Measurements from ENCODE around the gene PAM16. TPM values are rescaled to one million over a fixed set of nuclear protein-coding genes. Genes with fewer than 3 reads are reported as not detected.

Gene PAM16
- polyA plus RNA-seq, 4 donors, result 34.7 to 98.4 (median 69.5) TPM

GRCh38 chr16:4373909-4374742, 23.0 kb upstream of the PAM16 start:
- H3K4me1 ChIP-seq (ENCODE audit: control insufficient read depth in 3 of 3, insufficient read depth in 2 of 3, low read depth in 1 of 3, low read length in 2 of 3), result peaks cover 4 to 40% (median 5%) of the 10 kb centered on the region in 3 donors

GRCh38 chr16:4373356-4373908, 22.3 kb upstream of the PAM16 start:
- Histone ChIP-seq H3K36me3 (ENCODE audit: control insufficient read depth in 3 of 3, insufficient read depth in 2 of 3, low read depth in 1 of 3, low read length in 3 of 3) (peaks cover 0 to 46% (median 3%) of the 10 kb centered on the region in 3 donors), H3K27me3 (ENCODE audit: control insufficient read depth in 3 of 3, insufficient read depth in 3 of 3, low read length in 3 of 3) (no peaks in the 10 kb centered on the region), H3K9me3 (ENCODE audit: control insufficient read depth in 2 of 2, insufficient read depth in 1 of 2, low read depth in 1 of 2, low read length in 1 of 2) (no peaks in the 10 kb centered on the region), H3K4me3 (ENCODE audit: low read depth in 1 of 3, low read length in 3 of 3) (peak overlapping the region in 1 of 3 donors; percentile 58), H3K4me1 (ENCODE audit: control insufficient read depth in 3 of 3, insufficient read depth in 2 of 3, low read depth in 1 of 3, low read length in 2 of 3) (peaks cover 4 to 40% (median 5%) of the 10 kb centered on the region in 3 donors), H3K27ac (ENCODE audit: low read depth in 1 of 3, low read length in 2 of 3) (peak overlapping the region in 2 of 3 donors; percentile 74 to 77)
- 43 to 58% (median 52%) methylated on average over 9 of the region's 9 CpGs for WGBS, 3 donors
- no peak for FAIRE-seq
- no peak for DNase-seq

More at GRCh38 chr16:4373909-4374742, 23.0 kb upstream of the PAM16 start:
- H3K36me3 ChIP-seq (ENCODE audit: control insufficient read depth in 3 of 3, insufficient read depth in 2 of 3, low read depth in 1 of 3, low read length in 3 of 3), result peaks cover 0 to 47% (median 3%) of the 10 kb centered on the region in 3 donors
- H3K27me3 ChIP-seq (ENCODE audit: control insufficient read depth in 3 of 3, insufficient read depth in 3 of 3, low read length in 3 of 3), result no peaks in the 10 kb centered on the region
- no peak for FAIRE-seq
- WGBS, 3 donors, result 44 to 72% (median 62%) methylated on average over 30 of the region's 30 CpGs
- H3K27ac ChIP-seq (ENCODE audit: low read depth in 1 of 3, low read length in 2 of 3), result peak overlapping the region in 2 of 3 donors; percentile 74 to 77
- DNase-seq, result peak in 1 of 2 donors; percentile 50
- H3K9me3 ChIP-seq (ENCODE audit: control insufficient read depth in 2 of 2, insufficient read depth in 1 of 2, low read depth in 1 of 2, low read length in 1 of 2), result no peaks in the 10 kb centered on the region
- peak overlapping the region in 1 of 3 donors; percentile 58 for H3K4me3 ChIP-seq (ENCODE audit: low read depth in 1 of 3, low read length in 3 of 3)

- Histone ChIP-seq H3K27me3 (ENCODE audit: control insufficient read depth in 3 of 3, insufficient read depth in 3 of 3, low read length in 3 of 3) (no peaks in the 10 kb centered on the region), H3K4me3 (ENCODE audit: low read depth in 1 of 3, low read length in 3 of 3) (peak overlapping the region; percentile 58 to 71 (median 60)), H3K36me3 (ENCODE audit: control insufficient read depth in 3 of 3, insufficient read depth in 2 of 3, low read depth in 1 of 3, low read length in 3 of 3) (peaks cover 0 to 44% (median 3%) of the 10 kb centered on the region in 3 donors), H3K4me1 (ENCODE audit: control insufficient read depth in 3 of 3, insufficient read depth in 2 of 3, low read depth in 1 of 3, low read length in 2 of 3) (peaks cover 4 to 40% (median 5%) of the 10 kb centered on the region in 3 donors), H3K9me3 (ENCODE audit: control insufficient read depth in 2 of 2, insufficient read depth in 1 of 2, low read depth in 1 of 2, low read length in 1 of 2) (no peaks in the 10 kb centered on the region), H3K27ac (ENCODE audit: low read depth in 1 of 3, low read length in 2 of 3) (peak overlapping the region in 2 of 3 donors; percentile 74 to 77)
- FAIRE-seq (no peak), DNase-seq (no peak)
- WGBS, 3 donors, result 58 to 83% (median 77%) methylated on average over 9 to 10 of the region's 10 CpGs
These were observed 21.6 kb upstream of the PAM16 start for GRCh38 chr16:4372578-4373355.

- Histone ChIP-seq H3K27me3 (ENCODE audit: control insufficient read depth in 3 of 3, insufficient read depth in 3 of 3, low read length in 3 of 3) (no peaks in the 10 kb centered on the region), H3K9me3 (ENCODE audit: control insufficient read depth in 2 of 2, insufficient read depth in 1 of 2, low read depth in 1 of 2, low read length in 1 of 2) (no peaks in the 10 kb centered on the region), H3K36me3 (ENCODE audit: control insufficient read depth in 3 of 3, insufficient read depth in 2 of 3, low read depth in 1 of 3, low read length in 3 of 3) (peaks cover 0 to 46% (median 3%) of the 10 kb centered on the region in 3 donors), H3K4me1 (ENCODE audit: control insufficient read depth in 3 of 3, insufficient read depth in 2 of 3, low read depth in 1 of 3, low read length in 2 of 3) (peaks cover 4 to 40% (median 5%) of the 10 kb centered on the region in 3 donors), H3K27ac (ENCODE audit: low read depth in 1 of 3, low read length in 2 of 3) (peak overlapping the region in 2 of 3 donors; percentile 52 to 77), H3K4me3 (ENCODE audit: low read depth in 1 of 3, low read length in 3 of 3) (peak overlapping the region; percentile 58 to 71 (median 60))
- DNase-seq, result peak in 1 of 2 donors; percentile 52
- WGBS, 3 donors, result 5 to 6% (median 5%) methylated on average over 23 to 43 of the region's 43 CpGs
- no peak for FAIRE-seq
These were observed 21.0 kb upstream of the PAM16 start for GRCh38 chr16:4372001-4372577.

GRCh38 chr16:4371357-4372000, 20.4 kb upstream of the PAM16 start, which contains the start of gene VASN:
Gene VASN, plus strand, starts transcription at chr16:4371848. Its CDS starts 9,030 bp downstream, at chr16:4380878.
- Histone ChIP-seq H3K4me3 (ENCODE audit: low read depth in 1 of 3, low read length in 3 of 3) (peak within 1 kb of the TSS; percentile 58 to 71 (median 60)), H3K4me1 (ENCODE audit: control insufficient read depth in 3 of 3, insufficient read depth in 2 of 3, low read depth in 1 of 3, low read length in 2 of 3) (peaks cover 4 to 40% (median 5%) of the 10 kb centered on the region in 3 donors), H3K36me3 (ENCODE audit: control insufficient read depth in 3 of 3, insufficient read depth in 2 of 3, low read depth in 1 of 3, low read length in 3 of 3) (peaks cover 0 to 49% (median 3%) of the 10 kb centered on the region in 3 donors), H3K27ac (ENCODE audit: low read depth in 1 of 3, low read length in 2 of 3) (peak within 1 kb of the TSS in 2 of 3 donors; percentile 52 to 77), H3K9me3 (ENCODE audit: control insufficient read depth in 2 of 2, insufficient read depth in 1 of 2, low read depth in 1 of 2, low read length in 1 of 2) (no peaks in the 10 kb centered on the region), H3K27me3 (ENCODE audit: control insufficient read depth in 3 of 3, insufficient read depth in 3 of 3, low read length in 3 of 3) (no peaks in the 10 kb centered on the region)
- FAIRE-seq (no peak), DNase-seq (peak; percentile 64 to 83)
- WGBS, 3 donors, result 4 to 8% (median 6%) methylated on average over 38 to 50 of the region's 50 CpGs

- DNase-seq (peak in 1 of 2 donors; percentile 31), FAIRE-seq (no peak)
- H3K36me3 ChIP-seq (ENCODE audit: control insufficient read depth in 3 of 3, insufficient read depth in 2 of 3, low read depth in 1 of 3, low read length in 3 of 3), result peaks cover 0 to 47% (median 2%) of the 10 kb centered on the region in 3 donors
- WGBS, 3 donors, result 64 to 90% (median 87%) methylated on average over 14 of the region's 14 CpGs
- no peaks in the 10 kb centered on the region for H3K27me3 ChIP-seq (ENCODE audit: control insufficient read depth in 3 of 3, insufficient read depth in 3 of 3, low read length in 3 of 3)
- peaks cover 4 to 37% (median 5%) of the 10 kb centered on the region in 3 donors for H3K4me1 ChIP-seq (ENCODE audit: control insufficient read depth in 3 of 3, insufficient read depth in 2 of 3, low read depth in 1 of 3, low read length in 2 of 3)
- H3K9me3 ChIP-seq (ENCODE audit: control insufficient read depth in 2 of 2, insufficient read depth in 1 of 2, low read depth in 1 of 2, low read length in 1 of 2), result no peaks in the 10 kb centered on the region
- no peak overlapping the region for H3K4me3 ChIP-seq (ENCODE audit: low read depth in 1 of 3, low read length in 3 of 3)
- peak overlapping the region in 2 of 3 donors; percentile 52 for H3K27ac ChIP-seq (ENCODE audit: low read depth in 1 of 3, low read length in 2 of 3)
These were observed 19.6 kb upstream of the PAM16 start for GRCh38 chr16:4370570-4371356.

- Histone ChIP-seq H3K36me3 (ENCODE audit: control insufficient read depth in 3 of 3, insufficient read depth in 2 of 3, low read depth in 1 of 3, low read length in 3 of 3) (peaks cover 0 to 49% (median 0%) of the 10 kb centered on the region in 3 donors), H3K9me3 (ENCODE audit: control insufficient read depth in 2 of 2, insufficient read depth in 1 of 2, low read depth in 1 of 2, low read length in 1 of 2) (no peaks in the 10 kb centered on the region), H3K4me1 (ENCODE audit: control insufficient read depth in 3 of 3, insufficient read depth in 2 of 3, low read depth in 1 of 3, low read length in 2 of 3) (peaks cover 4 to 36% (median 5%) of the 10 kb centered on the region in 3 donors), H3K27me3 (ENCODE audit: control insufficient read depth in 3 of 3, insufficient read depth in 3 of 3, low read length in 3 of 3) (no peaks in the 10 kb centered on the region), H3K27ac (ENCODE audit: low read depth in 1 of 3, low read length in 2 of 3) (peak overlapping the region in 2 of 3 donors; percentile 32 to 52), H3K4me3 (ENCODE audit: low read depth in 1 of 3, low read length in 3 of 3) (no peak overlapping the region)
- no peak for FAIRE-seq
- DNase-seq, result no peak
- 77 to 89% (median 83%) methylated on average over 3 of the region's 3 CpGs for WGBS, 3 donors
These were observed 19.0 kb upstream of the PAM16 start for GRCh38 chr16:4370151-4370550.
